GM20431 (cell line): ENCODE results near the gene MSH4.
"Not testable (repeated sequence)": the region's sequence is repeated elsewhere in the genome, so short reads cannot be mapped to it uniquely, and the experiment has no call there.

Experiments used
- in situ Hi-C: fragments of 300-500 bp; cut with MseI, MboI; formaldehyde crosslinking; loops from one replicate; pipeline ENCODE4 v1.15.0; 2020; ENCODE audit warnings: low sequenced_read_pairs; ENCODE audit not compliant: unreplicated experiment

Gene MSH4

DNA sequence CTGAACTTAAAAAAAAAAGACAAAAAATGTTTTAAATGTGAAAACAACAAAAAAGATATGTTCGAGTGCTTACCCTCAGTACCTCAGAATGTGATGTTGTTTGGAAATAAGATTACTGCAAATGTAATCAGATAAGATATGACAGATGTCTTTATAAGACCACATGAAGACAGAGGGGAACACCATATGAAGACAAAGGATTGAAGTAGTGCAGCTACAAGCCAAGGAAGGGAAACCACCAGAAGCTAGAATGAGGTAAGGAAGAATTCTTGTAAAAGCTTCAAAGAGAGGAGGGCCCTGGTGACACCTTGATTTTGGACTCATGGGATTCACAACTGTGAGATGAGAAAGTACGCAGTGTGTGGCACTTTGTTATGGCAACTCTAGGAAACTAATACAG is 120.2 kb downstream of the MSH4 start:
- in situ Hi-C loops, result no loop called here

DNA sequence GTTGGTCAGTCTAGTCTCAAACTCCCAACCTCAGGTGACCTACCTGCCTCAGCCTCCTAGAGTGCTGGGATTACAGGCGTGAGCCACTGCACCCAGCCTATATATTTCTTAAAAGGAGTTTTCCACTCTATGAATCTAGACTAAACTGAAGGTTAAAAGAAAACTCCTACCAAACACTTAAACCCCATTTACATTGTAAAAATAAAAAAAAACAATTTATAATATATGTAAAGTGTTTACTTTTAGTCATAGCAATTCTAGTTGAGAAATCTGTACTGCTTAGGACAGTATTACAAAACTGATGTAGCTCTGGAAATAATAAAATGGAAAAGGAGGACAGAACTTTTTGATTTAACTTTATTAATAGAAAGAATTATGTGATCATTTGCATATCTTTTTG is 126.0 kb downstream of the MSH4 start:
- in situ Hi-C loops, result no loop called here

DNA sequence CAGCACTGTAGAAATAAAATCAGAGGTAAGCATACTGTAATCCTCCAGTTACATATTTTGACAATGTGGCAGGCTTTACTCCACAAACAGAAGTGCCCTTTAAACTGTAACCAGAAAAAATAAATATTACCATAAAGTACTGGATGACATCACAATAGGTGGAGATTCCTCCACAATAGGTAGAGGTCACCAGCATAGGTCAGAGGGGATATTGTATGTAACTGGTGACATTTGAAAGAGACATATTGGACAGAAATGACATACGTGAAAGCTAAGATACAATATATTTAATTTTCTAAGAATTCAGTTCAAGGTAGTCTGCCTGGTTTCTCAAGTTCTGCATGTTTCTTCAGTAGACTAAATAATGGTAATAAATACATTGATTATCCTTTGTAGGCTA is 135.6 kb downstream of the MSH4 start, which contains the start of gene ASB17:
Gene ASB17 (minus strand): TSS at position 101 of the 400 bp plus-strand sequence. CDS start 113 bp downstream, outside the sequence.
- in situ Hi-C loops, result no loop called here

DNA sequence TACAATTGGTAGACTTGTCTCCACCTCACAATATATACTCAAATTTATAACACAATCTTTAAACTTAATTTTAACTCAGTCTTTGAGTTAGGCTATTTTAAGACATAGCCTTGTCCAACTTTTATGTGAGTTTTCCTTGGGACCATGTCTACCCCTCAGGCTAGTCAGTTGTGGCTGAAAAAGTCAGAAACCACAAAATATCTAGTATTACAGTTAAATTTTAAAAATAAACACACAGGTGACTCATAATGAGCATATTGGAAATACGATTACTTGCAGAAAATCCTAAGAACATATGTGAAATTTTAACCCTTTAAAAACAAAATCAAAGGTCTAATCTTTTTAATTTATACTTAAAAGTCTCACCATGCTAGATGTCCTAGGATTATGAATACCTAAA is 140.4 kb downstream of the MSH4 start:
- in situ Hi-C loops, result no loop called here

DNA sequence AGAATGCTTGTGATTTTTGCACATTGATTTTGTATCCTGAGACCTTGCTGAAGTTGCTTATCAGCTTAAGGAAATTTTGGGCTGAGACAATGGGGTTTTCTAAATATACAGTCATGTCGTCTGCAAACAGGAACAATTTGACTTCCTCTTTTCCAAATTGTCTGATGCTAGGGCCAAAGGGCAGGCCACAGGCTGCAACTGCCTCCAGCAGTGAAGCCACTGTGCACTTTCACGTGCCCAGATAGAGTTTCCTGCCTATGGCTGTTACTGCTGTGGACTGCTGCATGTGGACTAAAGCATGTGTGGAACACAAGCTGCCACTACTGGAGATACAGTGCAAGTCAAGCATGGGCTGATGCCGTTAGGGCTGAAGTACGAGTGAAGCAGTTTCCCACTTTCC is 146.4 kb downstream of the MSH4 start:
- in situ Hi-C loops, result not testable (repeated sequence)

DNA sequence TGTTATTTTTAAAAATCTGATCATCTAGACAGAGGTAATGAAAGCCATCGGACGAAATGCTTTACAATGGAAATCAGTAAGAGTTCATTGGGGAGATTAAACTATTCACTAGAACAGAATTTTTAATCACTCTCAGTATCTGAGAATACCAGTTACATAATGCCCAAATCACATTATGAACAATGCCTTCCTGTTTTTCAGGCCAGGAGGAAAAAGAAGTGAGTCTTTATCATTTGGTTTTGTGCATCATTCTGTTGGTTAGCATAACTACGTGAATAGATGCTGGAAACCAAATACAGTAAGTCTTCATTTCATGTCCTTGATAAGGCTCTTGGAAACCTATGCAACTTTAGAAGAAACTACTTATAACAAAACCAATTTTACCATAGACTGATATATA is 153.5 kb downstream of the MSH4 start:
- in situ Hi-C loops, result no loop called here

DNA sequence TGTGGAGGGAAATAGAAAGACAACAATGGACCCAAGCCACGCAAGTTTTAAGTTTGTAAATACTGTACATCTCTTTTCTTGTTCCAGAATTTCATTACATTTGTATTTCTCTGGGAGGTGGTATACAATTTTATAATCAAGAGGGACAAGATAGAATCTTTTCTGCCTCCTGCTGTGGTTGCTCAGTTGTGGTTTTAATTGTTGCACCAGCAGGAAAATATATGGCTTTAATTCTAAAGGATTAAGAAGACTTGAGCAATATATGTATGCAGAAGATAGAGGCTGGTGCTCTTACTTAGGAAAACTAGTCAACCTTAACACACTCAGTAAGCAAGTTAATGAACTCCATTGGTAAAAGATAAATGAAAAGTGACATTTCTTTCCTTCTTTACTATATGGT is 155.3 kb downstream of the MSH4 start:
- in situ Hi-C loops, result no loop called here

DNA sequence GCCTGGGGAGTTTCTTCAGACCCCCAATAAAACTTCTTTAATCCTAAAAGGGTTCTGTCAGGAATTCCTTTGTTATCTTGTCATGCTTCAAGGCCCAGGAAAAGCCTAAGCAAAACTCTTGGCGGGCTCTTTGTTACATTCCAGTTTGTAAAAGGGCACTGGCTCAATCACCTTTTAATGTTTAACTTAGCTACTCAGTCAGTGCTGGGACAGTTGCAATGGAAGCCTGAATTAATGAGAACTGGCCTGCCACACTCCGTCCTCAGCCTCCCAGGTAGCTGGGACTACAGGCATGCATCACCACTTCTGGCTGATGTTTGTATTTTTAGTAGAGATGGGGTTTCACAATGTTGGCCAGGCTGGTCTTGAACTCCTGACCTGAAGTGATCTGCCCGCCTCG is 156.8 kb downstream of the MSH4 start:
- in situ Hi-C loops, result no loop called here

DNA sequence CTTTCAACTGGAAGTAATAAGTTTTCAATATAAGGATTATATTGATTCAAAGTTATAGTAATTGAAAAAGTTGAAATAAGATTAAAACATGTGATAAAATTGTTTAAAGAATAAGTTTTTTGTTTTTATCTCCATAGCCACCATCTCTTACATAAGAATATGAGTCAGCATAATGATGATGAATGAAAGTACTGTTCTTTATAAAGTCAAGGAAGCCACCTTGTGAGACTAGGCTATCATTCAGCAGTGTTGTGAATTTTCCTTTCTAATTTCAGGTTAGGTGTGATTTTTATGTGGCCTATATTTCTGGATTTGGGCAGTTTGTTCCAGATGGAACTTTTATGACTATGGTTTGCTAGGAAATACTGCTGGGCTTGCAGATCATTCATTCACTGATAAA is 157.9 kb downstream of the MSH4 start:
- in situ Hi-C loops, result no loop called here
